OCI-M1 (cell line): ENCODE measurements around the gene LRRC3C.
A peak's percentile ranks its signal among the peaks of the same experiment; 100 is the strongest.

ENCODE experiments used
- DNase-seq: peaks from one replicate; lab custom pipeline; 2025; lab: John Stamatoyannopoulos, UW

Gene LRRC3C

GRCh38 chr17:39980351-39981206 is 53.0 kb downstream of the LRRC3C start, which contains the start of gene PSMD3:
Gene PSMD3 (plus strand): TSS chr17:39980807. CDS start chr17:39980971, 164 bp downstream.
- DNase-seq: peak; percentile 99

GRCh38 chr17:39981207-39981741 is 53.7 kb downstream of the LRRC3C start:
- peak; percentile 40 for DNase-seq

- DNase-seq: no peak
Observed at GRCh38 chr17:39981766-39982375, 54.3 kb downstream of the LRRC3C start.

DNA sequence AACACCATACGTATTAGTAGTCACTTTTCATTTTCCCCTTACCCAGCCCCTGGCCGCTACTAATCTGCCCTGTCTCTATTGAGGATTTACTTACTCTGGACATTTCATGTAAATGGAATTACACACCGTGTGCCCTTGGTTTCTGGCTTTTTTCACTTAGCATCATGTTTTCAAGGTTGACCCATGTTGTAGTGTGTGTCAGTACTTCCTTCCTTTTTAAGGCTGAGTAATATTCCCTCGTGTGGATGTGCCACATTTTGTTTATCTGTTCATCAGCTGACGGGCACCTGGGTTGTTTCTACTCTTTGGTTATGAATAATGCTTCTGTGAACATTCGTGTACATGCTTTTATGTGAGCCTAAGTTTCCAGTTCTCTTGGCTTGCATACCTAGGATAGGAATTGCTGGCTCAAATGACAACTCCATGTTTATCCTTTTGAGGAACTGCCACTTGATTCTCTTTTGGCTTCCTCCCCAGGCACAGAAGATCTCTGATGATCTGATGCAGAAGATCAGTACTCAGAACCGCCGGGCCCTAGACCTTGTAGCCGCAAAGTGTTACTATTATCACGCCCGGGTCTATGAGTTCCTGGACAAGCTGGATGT is 60.8 kb downstream of the LRRC3C start:
- no peak for DNase-seq

- DNase-seq: no peak
Observed at GRCh38 chr17:39994448-39994847, 66.9 kb downstream of the LRRC3C start.
